Femur (tissue), 1 donor: ENCODE data around the gene CLASRP.
A peak's percentile ranks its signal among the peaks of the same experiment; 100 is the strongest.

Experiments
- DNase-seq: peaks from one replicate; pipeline ENCODE4 v3.0.0-alpha.2; 2017

CLASRP gene

GRCh38 chr19:45087531-45087930 is 48.7 kb downstream of the CLASRP start:
- DNase-seq, result no peak

GRCh38 chr19:45090034-45090433 is 51.2 kb downstream of the CLASRP start:
- no peak for DNase-seq

DNA sequence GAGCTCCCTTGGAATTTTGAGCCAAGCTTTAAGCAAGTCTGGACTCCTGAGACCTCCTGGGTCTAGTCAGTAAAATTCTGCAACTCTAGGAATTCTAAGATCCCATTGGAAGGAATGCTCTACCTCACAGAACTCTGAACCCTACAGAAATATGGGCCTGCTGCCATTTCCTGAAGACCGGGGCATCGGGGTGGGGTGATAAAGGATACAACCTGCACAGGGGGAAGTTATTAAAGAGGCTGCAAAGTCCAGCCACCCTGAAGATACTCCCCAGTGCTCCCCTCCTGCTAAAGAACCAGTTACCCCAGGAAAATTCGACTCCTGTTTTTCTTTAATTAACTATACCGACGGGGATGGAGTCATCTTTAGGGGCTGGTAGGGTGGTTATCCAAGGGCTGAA is 51.8 kb downstream of the CLASRP start:
- DNase-seq, result no peak

DNA sequence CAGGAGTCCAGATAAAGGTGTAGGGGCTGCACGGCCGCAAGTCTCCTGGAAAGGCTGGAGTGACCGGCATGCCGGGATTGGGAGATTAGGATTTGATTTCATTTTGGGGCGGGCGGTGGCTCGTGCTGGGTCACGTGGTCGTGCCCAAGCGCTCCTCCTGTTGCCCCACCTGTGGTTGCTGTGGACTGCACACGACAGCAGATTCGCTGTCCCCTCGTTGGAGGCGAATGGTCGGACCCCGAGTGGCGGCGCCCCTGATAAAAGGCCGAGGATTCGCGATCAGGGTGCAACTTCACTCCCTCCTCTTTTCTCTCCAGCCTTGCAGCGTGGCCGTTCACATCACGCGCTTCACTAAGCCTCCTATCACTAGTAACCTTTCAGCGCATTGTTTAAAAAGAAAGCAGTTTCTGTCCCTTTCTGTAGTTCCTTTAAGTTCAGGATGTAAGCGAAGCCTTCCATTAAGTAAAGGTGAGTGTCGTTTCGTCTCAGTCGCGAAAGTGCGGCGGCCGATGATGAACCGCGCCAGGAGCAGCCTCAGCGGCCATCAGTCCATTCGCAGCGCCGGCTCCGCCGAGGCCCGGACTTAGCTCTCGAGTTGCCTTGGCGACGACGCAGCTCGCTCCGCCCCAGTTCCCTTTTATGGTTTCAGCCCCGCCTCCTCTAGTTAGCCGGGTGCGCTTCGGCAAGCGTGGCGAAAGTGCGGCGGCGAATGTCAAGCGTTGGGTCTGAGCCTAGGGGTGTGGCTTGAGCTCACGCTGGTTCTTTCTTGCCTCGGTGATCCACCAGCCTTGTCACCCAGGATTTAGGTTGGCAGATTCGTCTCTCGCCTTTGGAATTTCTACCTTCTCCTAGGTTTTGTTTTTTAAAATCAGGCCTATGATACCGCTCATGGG is 52.4 kb downstream of the CLASRP start:
- DNase-seq, result peak; percentile 99

- DNase-seq, result peak; percentile 96
These were observed 54.2 kb downstream of the CLASRP start, which contains the start of gene PPP1R37 for GRCh38 chr19:45092747-45093678. Gene PPP1R37, plus strand, starts transcription at chr19:45093179. Its CDS starts 147 bp downstream, at chr19:45093326.

- DNase-seq, result no peak
These were observed 55.3 kb downstream of the CLASRP start for GRCh38 chr19:45094137-45094536.

DNA sequence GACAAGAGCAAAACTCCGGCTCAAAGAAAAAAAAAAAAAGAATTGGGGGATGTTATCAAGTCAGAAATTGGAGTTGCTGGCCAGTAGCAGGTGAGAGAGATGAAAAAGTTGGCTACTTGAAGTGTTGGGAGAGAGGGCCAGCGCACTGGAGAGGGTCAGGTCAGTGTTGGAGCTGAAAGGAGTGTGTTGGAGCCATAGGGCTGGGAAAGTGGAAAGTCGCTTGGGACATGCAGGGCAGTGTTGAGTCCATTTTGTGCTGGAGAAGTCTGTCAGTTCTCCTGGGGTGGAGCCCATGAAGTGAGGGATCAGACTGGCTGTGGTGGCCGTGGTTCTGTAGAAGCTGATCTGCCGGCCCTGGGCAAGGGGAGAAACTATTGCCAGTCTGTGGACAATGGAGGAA is 55.9 kb downstream of the CLASRP start:
- no peak for DNase-seq

- DNase-seq, result no peak
These were observed 56.9 kb downstream of the CLASRP start for GRCh38 chr19:45095496-45096413.

DNA sequence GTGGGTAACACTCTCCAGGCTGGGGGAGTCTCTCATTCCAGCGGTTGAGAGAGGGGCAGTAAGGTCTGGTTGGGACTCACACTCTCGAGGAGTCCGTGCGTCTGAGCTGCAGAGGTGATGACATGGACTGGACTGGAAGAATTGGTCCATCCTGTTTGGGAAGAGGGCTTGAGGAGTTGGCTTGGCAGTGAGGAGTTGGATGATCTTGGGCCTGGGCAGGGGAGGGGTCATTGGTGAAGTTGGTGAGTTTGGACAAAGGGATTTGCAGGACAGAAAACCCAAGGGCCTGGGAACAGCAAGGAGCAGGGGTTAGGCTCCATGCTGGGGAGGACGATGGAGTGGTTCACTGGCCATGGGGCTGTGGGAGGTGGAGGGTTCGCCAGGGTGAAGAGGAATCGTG is 57.9 kb downstream of the CLASRP start:
- no peak for DNase-seq

DNA sequence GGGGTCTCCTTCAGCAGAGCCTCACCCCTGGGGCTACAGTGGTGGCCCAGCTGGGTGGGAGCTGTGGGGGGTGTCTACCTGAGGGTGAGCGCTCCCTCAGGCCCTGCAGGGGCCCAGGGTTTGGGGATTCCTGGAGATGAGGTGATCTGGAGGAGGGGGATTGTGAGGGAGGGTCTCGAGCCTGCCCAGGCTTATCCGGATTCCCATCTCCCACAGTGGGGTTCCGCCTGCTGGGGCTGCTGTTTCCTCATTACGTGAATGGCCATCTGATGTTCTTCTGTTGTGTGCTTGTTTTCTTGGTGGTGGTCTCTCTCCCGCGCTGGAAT is 58.6 kb downstream of the CLASRP start:
- no peak for DNase-seq

- DNase-seq, result no peak
These were observed 59.1 kb downstream of the CLASRP start for GRCh38 chr19:45097776-45098520.

- DNase-seq, result no peak
These were observed 59.9 kb downstream of the CLASRP start for GRCh38 chr19:45098521-45099466.

GRCh38 chr19:45099467-45100191 is 60.8 kb downstream of the CLASRP start:
- no peak for DNase-seq

DNA sequence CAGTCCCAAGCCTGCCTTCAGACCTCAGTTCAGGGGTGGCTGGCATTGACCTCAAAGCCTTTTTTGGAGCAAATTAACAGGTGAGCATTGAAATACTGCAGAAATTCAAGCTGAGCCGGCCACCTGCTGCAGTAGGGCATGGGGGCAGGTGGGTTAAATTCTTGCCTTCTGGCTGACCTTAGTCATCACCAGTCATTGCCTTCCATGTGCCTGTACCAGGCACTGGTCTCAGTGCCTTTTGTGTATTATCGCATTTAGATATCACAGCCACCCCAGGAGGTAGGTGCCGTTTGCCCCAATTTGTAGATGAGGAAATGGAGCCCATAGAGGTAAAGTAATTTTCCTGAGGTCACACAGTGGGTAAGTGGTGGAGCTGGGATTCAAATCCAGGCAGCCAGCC is 61.4 kb downstream of the CLASRP start:
- DNase-seq, result no peak

DNA sequence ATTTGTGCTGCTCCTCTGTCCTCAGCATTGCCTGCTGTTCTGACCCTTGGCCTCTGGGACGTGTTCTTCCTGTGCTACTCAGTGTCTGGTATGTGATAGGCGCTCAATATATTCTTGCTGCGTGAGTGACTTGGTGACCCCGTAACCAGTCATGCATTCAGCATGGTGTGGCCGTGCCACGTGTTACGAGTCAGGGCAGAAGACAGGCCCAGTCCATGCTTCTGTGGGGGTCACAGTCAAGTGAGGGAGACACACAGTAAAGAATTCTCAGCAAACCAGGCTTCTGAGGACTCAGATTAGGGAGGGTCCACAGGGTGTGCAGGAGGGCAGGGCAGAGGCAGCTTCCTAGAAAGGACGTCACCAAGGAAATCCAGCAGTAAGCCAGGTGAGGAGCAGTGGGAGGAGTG is 62.0 kb downstream of the CLASRP start:
- no peak for DNase-seq

DNA sequence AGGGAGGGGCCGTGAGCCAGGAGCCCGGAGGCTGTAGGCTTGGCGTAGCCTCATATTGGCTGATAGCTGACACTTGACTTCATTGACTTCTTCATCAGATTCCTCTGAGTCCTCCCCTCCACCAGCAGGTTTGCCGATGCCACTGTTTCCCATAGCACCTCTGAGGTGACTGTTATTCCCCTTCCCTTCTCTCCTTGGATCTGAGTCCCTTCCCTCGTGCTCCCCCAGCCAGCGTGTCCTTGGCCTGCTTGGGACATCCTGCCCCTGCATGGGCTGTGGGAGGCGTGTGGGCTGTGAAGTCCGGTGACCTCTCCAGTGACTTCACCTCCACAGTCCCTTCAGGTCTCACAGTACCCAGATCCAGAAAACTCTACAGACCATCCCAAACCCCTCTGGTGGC is 63.0 kb downstream of the CLASRP start:
- DNase-seq, result no peak

GRCh38 chr19:45102481-45102880 is 63.6 kb downstream of the CLASRP start:
- DNase-seq, result no peak

GRCh38 chr19:45103156-45103507 is 64.3 kb downstream of the CLASRP start:
- DNase-seq, result no peak

GRCh38 chr19:45103508-45104319 is 64.9 kb downstream of the CLASRP start:
- DNase-seq, result no peak
